GM13976 (cell line): Measurements from ENCODE around the gene CALM3.
A peak's percentile ranks its signal among the peaks of the same experiment; 100 is the strongest.

Experiments used
- DNase-seq: peaks from one replicate; pipeline ENCODE4 v3.0.0; 2012; ENCODE audit warnings: low spot score
- CTCF ChIP-seq: IDR thresholded peaks from 2 replicates; pipeline ENCODE4 v1.5.1; 2012; ENCODE audit warnings: borderline replicate concordance, mild to moderate bottlenecking; ENCODE audit not compliant: insufficient read depth; ENCODE audit errors: extremely low read depth, missing control alignments, control extremely low read depth
- in situ Hi-C: fragments of 300-500 bp; cut with MboI; formaldehyde crosslinking; loops from one replicate; pipeline ENCODE4 v1.12.0; 2022; ENCODE audit warnings: low sequenced_read_pairs, mixed read lengths, inconsistent platforms; ENCODE audit not compliant: unreplicated experiment

The CALM3 gene

GRCh38 chr19:46615966-46616365 lies 14.8 kb downstream of the CALM3 start:
- in situ Hi-C loops: no loop called here
- DNase-seq: no peak
- TF ChIP-seq CTCF: no peak

GRCh38 chr19:46616631-46617322 lies 15.6 kb downstream of the CALM3 start:
- peak; percentile 64 for DNase-seq
- peak; percentile 67 for TF ChIP-seq CTCF
- in situ Hi-C loops: no loop called here

- in situ Hi-C loops: no loop called here
- no peak for DNase-seq
- TF ChIP-seq CTCF: no peak
These were observed 16.5 kb downstream of the CALM3 start for GRCh38 chr19:46617601-46618000.

- TF ChIP-seq CTCF: no peak
- in situ Hi-C loops: no loop called here
- DNase-seq: peak; percentile 72
These were observed 17.6 kb downstream of the CALM3 start for GRCh38 chr19:46618670-46619231.

GRCh38 chr19:46620267-46620666 lies 19.1 kb downstream of the CALM3 start:
- TF ChIP-seq CTCF: no peak
- DNase-seq: no peak
- in situ Hi-C loops: no loop called here

- TF ChIP-seq CTCF: no peak
- in situ Hi-C loops: no loop called here
- no peak for DNase-seq
These were observed 19.6 kb downstream of the CALM3 start for GRCh38 chr19:46620716-46621115.
